HepG2 (cell line): ENCODE measurements around the gene MGAT5. TPM values are rescaled to one million over a fixed set of nuclear protein-coding genes. Genes with fewer than 3 reads are reported as not detected.

ENCODE experiments used
- GPBP1L1 ChIP-seq: sonication (generic); formaldehyde crosslinking; IDR thresholded peaks from 2 replicates; pipeline ENCODE4 v1.5.0; 2020; ENCODE audit warnings: mild to moderate bottlenecking, missing genetic modification reagents
- HMGA1 ChIP-seq: sonication (generic); formaldehyde crosslinking; conservative IDR thresholded peaks from 2 replicates; pipeline ENCODE4 v1.4.0; 2020; ENCODE audit warnings: missing genetic modification reagents
- LBX2 ChIP-seq: sonication (generic); formaldehyde crosslinking; IDR thresholded peaks from 2 replicates; pipeline ENCODE4 v1.5.0; 2020; ENCODE audit warnings: missing genetic modification reagents, mild to moderate bottlenecking, borderline replicate concordance
- MTF1 ChIP-seq: sonication (generic); formaldehyde crosslinking; IDR thresholded peaks from 2 replicates; pipeline ENCODE4 v1.5.0; 2020; ENCODE audit warnings: missing genetic modification reagents
- NFE2 ChIP-seq: sonication (generic); formaldehyde crosslinking; IDR thresholded peaks from 2 replicates; pipeline ENCODE4 v1.4.0; 2020; ENCODE audit warnings: missing genetic modification reagents
- POLR2AphosphoS2 ChIP-seq: IDR thresholded peaks from 2 replicates; pipeline ENCODE4 v1.6.1; 2011; ENCODE audit warnings: low read depth, low read length, improper control_type of control experiment
- SUZ12 ChIP-seq: fragments of 150-350 bp; IDR thresholded peaks from 2 replicates; pipeline ENCODE4 v1.6.1; 2014; ENCODE audit warnings: low read depth, low read length
- ZBTB40 ChIP-seq, 2 experiments: fragments of 450-650 bp in 1 of 2; sonication (generic) in 1 of 2; formaldehyde crosslinking in 1 of 2; IDR thresholded peaks; 2 replicates each; pipeline versions ENCODE4 v1.6.1 to v1.8.0; 2016 to 2022; ENCODE audit warnings: antibody characterized with exemption in 1 of 2, mild to moderate bottlenecking in 1 of 2, missing genetic modification reagents in 1 of 2
- ZFP1 ChIP-seq: IDR thresholded peaks from 2 replicates; pipeline ENCODE4 v1.6.1; 2016
- ZFY ChIP-seq: sonication (generic); formaldehyde crosslinking; IDR thresholded peaks from 2 replicates; pipeline ENCODE4 v1.4.0; 2020; ENCODE audit warnings: missing genetic modification reagents
- ZNF354B ChIP-seq: sonication (generic); formaldehyde crosslinking; IDR thresholded peaks from 2 replicates; pipeline ENCODE4 v1.8.0; 2022; ENCODE audit warnings: mild to moderate bottlenecking, missing genetic modification reagents
- ZNF446 ChIP-seq: sonication (generic); formaldehyde crosslinking; IDR thresholded peaks from 2 replicates; pipeline ENCODE4 v1.5.0; 2020; ENCODE audit warnings: mild to moderate bottlenecking, missing genetic modification reagents
- ZNF580 ChIP-seq: IDR thresholded peaks from 2 replicates; pipeline ENCODE4 v1.6.1; 2016; ENCODE audit warnings: low read depth, borderline replicate concordance
- ZNF597 ChIP-seq: sonication (generic); formaldehyde crosslinking; IDR thresholded peaks from 2 replicates; pipeline ENCODE4 v1.5.0; 2020; ENCODE audit warnings: missing genetic modification reagents
- ZNF605 ChIP-seq: sonication (generic); formaldehyde crosslinking; IDR thresholded peaks from 2 replicates; pipeline ENCODE4 v1.8.0; 2022; ENCODE audit warnings: mild to moderate bottlenecking, missing genetic modification reagents
- ZNF652 ChIP-seq: IDR thresholded peaks from 2 replicates; pipeline ENCODE4 v1.6.1; 2016; ENCODE audit warnings: low read depth, borderline replicate concordance
- ZNF761 ChIP-seq: sonication (generic); formaldehyde crosslinking; conservative IDR thresholded peaks from 2 replicates; pipeline ENCODE4 v1.4.0; 2020; ENCODE audit warnings: mild to moderate bottlenecking, missing genetic modification reagents
- ZSCAN25 ChIP-seq: sonication (generic); formaldehyde crosslinking; IDR thresholded peaks from 2 replicates; pipeline ENCODE4 v1.8.0; 2022; ENCODE audit warnings: mild to moderate bottlenecking, missing genetic modification reagents
- polyA plus RNA-seq, 8 experiments: library from polyadenylated mRNA; depleted of rRNA in 3 of 8; stranded (reverse) in 7 of 8; unstranded in 1 of 8; fragments of >200 nt; fragmentation: Illumina TruSeq in 4 of 8; extraction: Trizol in 4 of 8; gene quantifications; 2 replicates each; pipeline versions ENCODE4 v1.2.1 to v1.2.3, GENCODE V29; 2011 to 2016; ENCODE audit warnings: low read depth in 4 of 8, missing spikeins in 1 of 8, mixed read lengths in 1 of 8; ENCODE audit not compliant: insufficient read depth in 1 of 8
- total RNA-seq, 5 experiments: library from RNA; depleted of rRNA; stranded (reverse); fragments of >200 nt; fragmentation: Illumina TruSeq; extraction: Trizol; gene quantifications; 2 replicates each; pipeline ENCODE4 v1.2.3, GENCODE V29; 2016; ENCODE audit warnings: low read depth in 1 of 5

Gene MGAT5
- total and polyA plus RNA-seq, 2 of the 13 experiments (the other 11 are each of a cell fraction or from before 2014, with no cell fraction given), result 33.1 to 60.2 TPM

- TF ChIP-seq ZNF597 (CRISPR knock-in tag) (no peak), ZNF652 (peak; percentile 35; the same call in 1 of the 2 replicates), MTF1 (CRISPR knock-in tag) (no peak), HMGA1 (CRISPR knock-in tag) (no peak), ZNF354B (CRISPR knock-in tag) (no peak; the same call in 1 of the 2 replicates), ZBTB40 (IDR thresholded peaks at IDR 0.05) (no peak), ZBTB40 (CRISPR knock-in tag; IDR thresholded peaks at IDR 0.05) (no peak), NFE2 (CRISPR knock-in tag) (no peak), POLR2AphosphoS2 (no peak), ZNF761 (CRISPR knock-in tag) (peak; percentile 90), GPBP1L1 (CRISPR knock-in tag) (no peak), LBX2 (CRISPR knock-in tag) (no peak), ZFY (peak; percentile 35), ZFP1 (CRISPR knock-in tag) (no peak), SUZ12 (no peak), ZSCAN25 (CRISPR knock-in tag) (no peak), ZNF446 (no peak), ZNF580 (CRISPR knock-in tag) (peak; percentile 82; the same call in 1 of the 2 replicates), ZNF605 (CRISPR knock-in tag) (peak; percentile 89; the same call in 1 of the 2 replicates)
These were observed 158.2 kb downstream of the MGAT5 start (continued) for GRCh38 chr2:134411828-134412638.
